Right lung (tissue), 5 donors: ENCODE results near the gene CCDC197. TPM values are rescaled to one million over a fixed set of nuclear protein-coding genes. Genes with fewer than 3 reads are reported as not detected.
A peak's percentile ranks its signal among the peaks of the same experiment; 100 is the strongest.

Experiments
- DNase-seq, 2 donors: peaks; one replicate each; pipeline ENCODE4 v3.0.0-alpha.2; 2013
- polyA plus RNA-seq, 5 donors: library from polyadenylated mRNA; unstranded; fragments of 120-200 nt; gene quantifications; one replicate each; pipeline versions ENCODE4 v1.2.1 to v1.2.3, GENCODE V29; 2013; ENCODE audit warnings: inconsistent platforms in 1 of 5, low replicate concordance in 1 of 5; ENCODE audit not compliant: insufficient read length in 5 of 5, insufficient read depth in 1 of 5

Gene CCDC197
- polyA plus RNA-seq, 5 donors: not detected

GRCh38 chr14:93998871-93999403, 1.8 kb downstream of the CCDC197 start:
- no peak for DNase-seq

GRCh38 chr14:93999573-93999972, 2.5 kb downstream of the CCDC197 start:
- DNase-seq: no peak

- DNase-seq: no peak
These were observed 3.2 kb downstream of the CCDC197 start for GRCh38 chr14:94000267-94000666.

- no peak for DNase-seq
These were observed 3.9 kb downstream of the CCDC197 start for GRCh38 chr14:94001016-94001415.

GRCh38 chr14:94001501-94002396, 4.6 kb downstream of the CCDC197 start:
- DNase-seq: peak; percentile 36 to 49

- DNase-seq: no peak
These were observed 6.3 kb downstream of the CCDC197 start for GRCh38 chr14:94003397-94003796.

- no peak for DNase-seq
These were observed 6.9 kb downstream of the CCDC197 start for GRCh38 chr14:94004015-94004414.

- no peak for DNase-seq
These were observed 8.4 kb downstream of the CCDC197 start for GRCh38 chr14:94005324-94006073.

- DNase-seq: no peak
These were observed 11.1 kb downstream of the CCDC197 start for GRCh38 chr14:94008234-94008633.

- no peak for DNase-seq
These were observed 12.7 kb downstream of the CCDC197 start for GRCh38 chr14:94009767-94010166.

GRCh38 chr14:94010625-94011024, 13.5 kb downstream of the CCDC197 start:
- no peak for DNase-seq

- DNase-seq: no peak
These were observed 14.7 kb downstream of the CCDC197 start for GRCh38 chr14:94011795-94012194.

GRCh38 chr14:94014382-94014781, 17.3 kb downstream of the CCDC197 start:
- DNase-seq: no peak

GRCh38 chr14:94015223-94015622, 18.1 kb downstream of the CCDC197 start:
- no peak for DNase-seq

GRCh38 chr14:94016446-94016976, 19.4 kb downstream of the CCDC197 start:
- DNase-seq: no peak

GRCh38 chr14:94018308-94018707, 21.2 kb downstream of the CCDC197 start:
- no peak for DNase-seq

- no peak for DNase-seq
These were observed 22.2 kb downstream of the CCDC197 start for GRCh38 chr14:94019329-94019728.

- DNase-seq: no peak
These were observed 23.2 kb downstream of the CCDC197 start for GRCh38 chr14:94020267-94020666.

- no peak for DNase-seq
These were observed 23.9 kb downstream of the CCDC197 start for GRCh38 chr14:94021001-94021400.

- no peak for DNase-seq
These were observed 24.5 kb downstream of the CCDC197 start for GRCh38 chr14:94021416-94022157.

- no peak for DNase-seq
These were observed 25.7 kb downstream of the CCDC197 start for GRCh38 chr14:94022532-94023411.
